K562 (cell line): ENCODE data around the gene SPAG9. TPM values are rescaled to one million over a fixed set of nuclear protein-coding genes. Genes with fewer than 3 reads are reported as not detected.

ENCODE experiments used
- ARID1B ChIP-seq: fragments of 450-650 bp; IDR thresholded peaks from 2 replicates; pipeline ENCODE4 v1.6.1; 2016; ENCODE audit warnings: antibody characterized with exemption, mild to moderate bottlenecking, inconsistent platforms
- CBX2 ChIP-seq: fragments of 200-600 bp; sonication (generic); IDR thresholded peaks from one replicate; pipeline ENCODE4 v1.6.1; 2012; ENCODE audit warnings: mild to moderate bottlenecking, low read length, inconsistent platforms; ENCODE audit not compliant: insufficient read depth, poor library complexity, severe bottlenecking
- EHMT2 ChIP-seq: fragments of 450-650 bp; IDR thresholded peaks from 2 replicates; pipeline ENCODE4 v1.6.1; 2018; ENCODE audit warnings: antibody characterized with exemption
- FOSL1 ChIP-seq: fragments of 200-800 bp; sonication (Bioruptor generic); conservative IDR thresholded peaks from 2 replicates; pipeline ENCODE4 v1.6.1; 2016; ENCODE audit warnings: missing genetic modification characterization, missing compliant biosample characterization
- FOXP1 ChIP-seq: sonication (generic); formaldehyde crosslinking; IDR thresholded peaks from 2 replicates; pipeline ENCODE4 v1.8.0; 2022; ENCODE audit warnings: mild to moderate bottlenecking, missing genetic modification reagents
- GABPB2 ChIP-seq: fragments of 250-450 bp; sonication (Bioruptor Pico); conservative IDR thresholded peaks from 2 replicates; pipeline ENCODE4 v1.5.1; 2021; ENCODE audit warnings: mild to moderate bottlenecking
- HDAC8 ChIP-seq: fragments of 450-650 bp; IDR thresholded peaks from 2 replicates; pipeline ENCODE4 v1.6.1; 2016; ENCODE audit warnings: mild to moderate bottlenecking, missing genetic modification characterization, moderate library complexity, missing compliant biosample characterization
- HMG20A ChIP-seq: fragments of 450-650 bp; formaldehyde crosslinking; conservative IDR thresholded peaks from 2 replicates; pipeline ENCODE4 v1.4.0; 2020; ENCODE audit warnings: mild to moderate bottlenecking, mixed read lengths
- HMGXB4 ChIP-seq: sonication (generic); formaldehyde crosslinking; IDR thresholded peaks from 2 replicates; pipeline ENCODE4 v1.8.1; 2023; ENCODE audit warnings: mild to moderate bottlenecking, missing genetic modification reagents
- HNRNPL ChIP-seq: fragments of 200-400 bp; formaldehyde crosslinking; IDR thresholded peaks from 2 replicates; pipeline ENCODE4 v1.6.1; 2017; ENCODE audit warnings: low read depth, mild to moderate bottlenecking, low read length
- HNRNPLL ChIP-seq: fragments of 200-400 bp; formaldehyde crosslinking; IDR thresholded peaks from 2 replicates; pipeline ENCODE4 v1.6.1; 2017; ENCODE audit warnings: low read length, low read depth, mild to moderate bottlenecking; ENCODE audit not compliant: poor library complexity, severe bottlenecking
- LEF1 ChIP-seq: fragments of 450-650 bp; IDR thresholded peaks from 2 replicates; pipeline ENCODE4 v1.6.1; 2016; ENCODE audit warnings: mild to moderate bottlenecking
- MEF2D ChIP-seq: conservative IDR thresholded peaks from 2 replicates; pipeline ENCODE4 v1.6.1; 2016; ENCODE audit warnings: low read depth, missing genetic modification characterization, missing compliant biosample characterization
- NFE2 ChIP-seq: IDR thresholded peaks from 2 replicates; pipeline ENCODE4 v1.6.1; 2014; ENCODE audit warnings: antibody characterized with exemption, low read depth
- PML ChIP-seq: IDR thresholded peaks from 2 replicates; pipeline ENCODE4 v1.6.1; 2012; ENCODE audit warnings: low read length, inconsistent platforms
- RB1 ChIP-seq: fragments of 450-650 bp; IDR thresholded peaks from 2 replicates; pipeline ENCODE4 v1.6.1; 2017; ENCODE audit warnings: low read depth, mild to moderate bottlenecking
- SIX5 ChIP-seq, 2 experiments: IDR thresholded peaks; 2 replicates each; pipeline ENCODE4 v1.6.1; 2011; ENCODE audit warnings: low read length in 2 of 2, borderline replicate concordance in 1 of 2, low read depth in 1 of 2, mild to moderate bottlenecking in 1 of 2, moderate library complexity in 1 of 2; ENCODE audit not compliant: insufficient read depth in 1 of 2
- SRSF3 ChIP-seq: fragments of 200-400 bp; formaldehyde crosslinking; IDR thresholded peaks from 2 replicates; pipeline ENCODE4 v1.6.1; 2016; ENCODE audit warnings: mild to moderate bottlenecking, low read length, moderate library complexity; ENCODE audit not compliant: insufficient read depth
- ZBTB33 ChIP-seq: sonication (generic); formaldehyde crosslinking; IDR thresholded peaks from 2 replicates; pipeline ENCODE4 v1.8.1; 2023; ENCODE audit warnings: mild to moderate bottlenecking, missing genetic modification reagents
- ZHX1 ChIP-seq: fragments of 150-350 bp; conservative IDR thresholded peaks from 2 replicates; pipeline ENCODE4 v1.6.1; 2014; ENCODE audit warnings: low read length
- ZNF75A ChIP-seq: fragments of 450-650 bp; formaldehyde crosslinking; IDR thresholded peaks from 2 replicates; pipeline ENCODE4 v1.4.0; 2020; ENCODE audit warnings: mild to moderate bottlenecking
- ZNF766 ChIP-seq: fragments of 200-800 bp; sonication (Bioruptor generic); conservative IDR thresholded peaks from 2 replicates; pipeline ENCODE4 v1.6.1; 2016; ENCODE audit warnings: missing genetic modification characterization, missing compliant biosample characterization
- polyA plus RNA-seq, 8 experiments: library from polyadenylated mRNA; depleted of rRNA in 4 of 8; stranded (reverse) in 5 of 8; unstranded in 3 of 8; fragments of >200 nt; fragmentation: Nextera tagmentation in 2 of 8; fragmentation: Illumina TruSeq in 1 of 8; extraction: Ambion mirVana in 2 of 8; extraction: Trizol in 1 of 8; gene quantifications; 2 replicates each; pipeline versions ENCODE4 v1.2.1 to v1.2.3, GENCODE V29; 2011 to 2014; ENCODE audit warnings: inconsistent platforms in 1 of 8, missing spikeins in 1 of 8
- total RNA-seq, 7 experiments: library from RNA; depleted of rRNA in 6 of 7; stranded (reverse); fragments of >200 nt in 6 of 7; fragmentation: Illumina TruSeq in 2 of 7; extraction: Trizol in 2 of 7; gene quantifications; 2 replicates each; pipeline versions ENCODE4 v1.2.1 to v1.2.3, GENCODE V29; 2011 to 2021; ENCODE audit warnings: low replicate concordance in 1 of 7

The SPAG9 gene
- total and polyA plus RNA-seq, 9 of the 15 experiments (the other 6 are each of a cell fraction or from before 2014, with no cell fraction given) = 12.2 to 99.2 (median 58.2) TPM

GRCh38 chr17:50944054-50944901, 176.4 kb downstream of the SPAG9 start (continued):
- no peak for TF ChIP-seq ZHX1
- peak; percentile 52 for TF ChIP-seq LEF1
- no peak for TF ChIP-seq EHMT2
- TF ChIP-seq NFE2 = no peak
- peak; percentile 33; the same call in 1 of the 2 replicates for TF ChIP-seq HNRNPL
- TF ChIP-seq ZNF75A = no peak
- no peak; the same call in 1 of the 2 replicates for TF ChIP-seq FOXP1 (CRISPR knock-in tag)
- TF ChIP-seq HNRNPLL = peak; percentile 28
- no peak for TF ChIP-seq HMG20A (CRISPR knock-in tag)
- no peak for TF ChIP-seq CBX2
- TF ChIP-seq ZNF766 (CRISPR knock-in tag) = no peak; the same call in 1 of the 2 replicates
- TF ChIP-seq FOSL1 (tag) = peak; percentile 36
- no peak for TF ChIP-seq GABPB2 (CRISPR knock-in tag)
- no peak for TF ChIP-seq SRSF3
- TF ChIP-seq ZBTB33 (CRISPR knock-in tag) = no peak
- no peak for TF ChIP-seq PML
- peak; percentile 72; the same call in 1 of the 2 replicates for TF ChIP-seq RB1
- peak; percentile 67; the same call in 1 of the 2 replicates for TF ChIP-seq ARID1B
- TF ChIP-seq SIX5 (IDR thresholded peaks at IDR 0.05; ENCODE audit: borderline replicate concordance in 1 of 2, insufficient read depth in 1 of 2, low read depth in 1 of 2, low read length in 2 of 2) = no peak
- TF ChIP-seq MEF2D = no peak
- no peak for TF ChIP-seq HMGXB4 (CRISPR knock-in tag)
- peak; percentile 15; the same call in 1 of the 2 replicates for TF ChIP-seq HDAC8 (tag)
